Keratinocyte (primary cell): ENCODE results near the gene THOP1.

Experiments used
- CTCF ChIP-seq, 3 experiments: IDR thresholded peaks in 1 of 3; conservative IDR thresholded peaks in 1 of 3; optimal IDR thresholded peaks in 1 of 3; 2 replicates in 2 of 3; 3 replicates in 1 of 3; pipeline versions ENCODE3 to v1.5.1; 2011; ENCODE audit warnings: low read length in 3 of 3, mild to moderate bottlenecking in 3 of 3, moderate library complexity in 2 of 3, control low read depth in 1 of 3, inconsistent platforms in 1 of 3; ENCODE audit not compliant: insufficient read depth in 2 of 3; ENCODE audit errors: extremely low read depth in 1 of 3
- EZH2 ChIP-seq: IDR thresholded peaks from one replicate; pipeline ENCODE4 v1.6.1; 2012; ENCODE audit warnings: inconsistent platforms, mild to moderate bottlenecking, low read length, moderate library complexity

- TF ChIP-seq CTCF (optimal IDR thresholded peaks at IDR 0.05 in 1 of 3, IDR thresholded peaks at IDR 0.05 in 1 of 3, conservative IDR thresholded peaks at IDR 0.05 in 1 of 3; ENCODE audit: extremely low read depth in 1 of 3, insufficient read depth in 2 of 3, low read length in 3 of 3) (no peak), EZH2 (no peak)
Measured at GRCh38 chr19:2759362-2759761, 25.9 kb upstream of the THOP1 start.
